GM12878 (cell line): ENCODE data around the gene CISTR. TPM values are rescaled to one million over a fixed set of nuclear protein-coding genes. Genes with fewer than 3 reads are reported as not detected.

Source experiments
- ATAC-seq: fragments of 200-7000 bp; cut with Tn5 transposase; 3 replicates; pipeline ENCODE4 v1.9.1; 2020; ENCODE audit warnings: mild to moderate bottlenecking, moderate library complexity
- BruUV-seq: library from RNA; stranded (reverse); fragments of 400-500 nt; replicated peaks from 2 replicates; lab custom pipeline; 2021; lab: Mats Ljungman, UMichigan
- CTCF ChIA-PET: fragments of 300-600 bp; sonication (Branson Sonifier 250); formaldehyde crosslinking; extraction: SDS; loops from one replicate; lab custom pipeline; 2021; ENCODE audit warnings: inconsistent platforms; lab: Yijun Ruan, JAX
- POLR2A ChIA-PET: fragments of 350-600 bp; formaldehyde crosslinking; extraction: SDS; loops from one replicate; lab custom pipeline; 2021; ENCODE audit warnings: inconsistent platforms; lab: Charles Lee
- RAD21 ChIA-PET: fragments of 300-600 bp; sonication (Branson Sonifier 250); formaldehyde crosslinking; loops from one replicate; lab custom pipeline; 2023; ENCODE audit warnings: antibody characterized with exemption; ENCODE audit not compliant: unreplicated experiment; lab: Charles Lee
- SMC1A ChIA-PET: fragments of 300-600 bp; sonication (Branson Sonifier 250); formaldehyde crosslinking; loops from one replicate; lab custom pipeline; 2023; ENCODE audit not compliant: unreplicated experiment, uncharacterized antibody; lab: Charles Lee
- DNase-seq: peaks from one replicate; pipeline ENCODE4 v3.0.0-alpha.2; 2011; ENCODE audit warnings: low read depth, low spot score
- FAIRE-seq: peaks from 3 replicates; lab custom pipeline; 2011; peaks lifted over from hg19 to GRCh38; lab: Jason Lieb, UNC
- H2AFZ ChIP-seq: 2 replicates; pipeline ENCODE4 v1.6.0; 2011; ENCODE audit warnings: low read depth, low read length, control low read depth; ENCODE audit not compliant: control insufficient read depth
- H3K27ac ChIP-seq: 2 replicates; pipeline ENCODE4 v1.5.1; 2011; ENCODE audit warnings: control low read depth; ENCODE audit not compliant: control insufficient read depth, insufficient read depth
- H3K27me3 ChIP-seq, 2 experiments: replicated peaks in 1 of 2; 2 replicates each; pipeline versions ENCODE4 v1.6.0 to v1.6.1; 2011; ENCODE audit warnings: low read length in 1 of 2; ENCODE audit not compliant: control insufficient read depth in 2 of 2, insufficient read depth in 2 of 2
- H3K36me3 ChIP-seq, 2 experiments: 2 replicates each; pipeline ENCODE4 v1.5.1; 2011; ENCODE audit warnings: low read length in 1 of 2; ENCODE audit not compliant: control insufficient read depth in 2 of 2, insufficient read depth in 2 of 2
- H3K4me1 ChIP-seq: 2 replicates; pipeline ENCODE4 v1.6.1; 2011; ENCODE audit warnings: mild to moderate bottlenecking, low read length, moderate library complexity, mixed read lengths; ENCODE audit not compliant: control insufficient read depth, insufficient read depth
- H3K4me2 ChIP-seq: 2 replicates; pipeline ENCODE4 v1.6.0; 2011; ENCODE audit warnings: control low read depth; ENCODE audit not compliant: control insufficient read depth, insufficient read depth
- H3K4me3 ChIP-seq: fragments of 200-600 bp; sonication (generic); 2 replicates; pipeline ENCODE4 v1.5.1; 2016
- H3K79me2 ChIP-seq: 2 replicates; pipeline ENCODE4 v1.6.0; 2011; ENCODE audit warnings: low read length; ENCODE audit not compliant: control insufficient read depth, insufficient read depth
- H3K9ac ChIP-seq: 2 replicates; pipeline ENCODE4 v1.8.0; 2011; ENCODE audit warnings: low read length, control low read depth, mixed read lengths; ENCODE audit not compliant: control insufficient read depth, insufficient read depth
- H3K9me3 ChIP-seq: replicated peaks from 3 replicates; pipeline ENCODE4 v1.5.1; 2011; ENCODE audit warnings: mild to moderate bottlenecking, low read length; ENCODE audit not compliant: control insufficient read depth, insufficient read depth
- H4K20me1 ChIP-seq: 2 replicates; pipeline ENCODE4 v1.6.0; 2011; ENCODE audit not compliant: control insufficient read depth, insufficient read depth
- ATF2 ChIP-seq: IDR thresholded peaks from 2 replicates; pipeline ENCODE4 v1.6.1; 2012; ENCODE audit warnings: low read length, inconsistent platforms
- HDGF ChIP-seq: fragments of 450-650 bp; IDR thresholded peaks from 2 replicates; pipeline ENCODE4 v1.6.1; 2016; ENCODE audit warnings: antibody characterized with exemption
- IRF4 ChIP-seq: IDR thresholded peaks from 2 replicates; pipeline ENCODE4 v1.6.1; 2011; ENCODE audit warnings: low read depth, low read length
- JUND ChIP-seq: IDR thresholded peaks from 2 replicates; pipeline ENCODE4 v1.6.1; 2012; ENCODE audit warnings: low read depth, mild to moderate bottlenecking, low read length, improper control_type of control experiment, moderate library complexity
- NFYA ChIP-seq: IDR thresholded peaks from 2 replicates; pipeline ENCODE4 v1.6.1; 2011; ENCODE audit warnings: low read depth, mild to moderate bottlenecking, low read length, improper control_type of control experiment, borderline replicate concordance
- STAT3 ChIP-seq: IDR thresholded peaks from 2 replicates; pipeline ENCODE4 v1.6.1; 2011; ENCODE audit warnings: low read depth, low read length, improper control_type of control experiment
- ZBED1 ChIP-seq: IDR thresholded peaks from 2 replicates; pipeline ENCODE4 v1.6.1; 2016; ENCODE audit warnings: borderline replicate concordance
- ZNF217 ChIP-seq: fragments of 450-650 bp; IDR thresholded peaks from 2 replicates; pipeline ENCODE4 v1.6.1; 2017; ENCODE audit warnings: antibody characterized with exemption, mild to moderate bottlenecking
- WGBS: methylation state at CpG from one replicate; pipeline ENCODE4 v1.1.6; 2016; ENCODE audit warnings: low lambda C conversion rate; ENCODE audit not compliant: insufficient replicate concordance, insufficient coverage; ENCODE audit errors: missing lambda C conversion rate; 5-methylcytosine and 5-hydroxymethylcytosine counted together
- in situ Hi-C: fragments of 300-500 bp; cut with MboI; formaldehyde crosslinking; loops from 9 replicates; pipeline ENCODE4 v1.14.3; 2018; ENCODE audit warnings: mixed read lengths
- intact Hi-C: fragments of 100-400 bp; cut with micrococcal nuclease; formaldehyde crosslinking; loops from one replicate; pipeline ENCODE4 v1.14.2; 2022; ENCODE audit not compliant: unreplicated experiment
- polyA plus RNA-seq, 11 experiments: library from polyadenylated mRNA; depleted of rRNA in 4 of 11; unstranded in 6 of 11; stranded (reverse) in 5 of 11; fragments of >200 nt; fragmentation: Nextera tagmentation in 4 of 11; fragmentation: Illumina TruSeq in 1 of 11; extraction: Ambion mirVana in 4 of 11; extraction: Trizol in 1 of 11; gene quantifications; 1 replicate in 1 of 11; 2 replicates in 10 of 11; pipeline versions ENCODE4 v1.2.1 to v1.2.3, GENCODE V29; 2011 to 2016; ENCODE audit warnings: inconsistent platforms in 2 of 11, missing spikeins in 2 of 11, low read depth in 1 of 11
- total RNA-seq, 4 experiments: library from RNA; depleted of rRNA in 3 of 4; stranded (reverse); fragments of >200 nt in 3 of 4; fragmentation: Illumina TruSeq in 1 of 4; extraction: Trizol in 1 of 4; gene quantifications; 2 replicates each; pipeline versions ENCODE4 v1.2.1 to v1.2.3, GENCODE V29; 2013 to 2021
- TF ChIP-seq, protein P1 (sequence below), 3 experiments: IDR thresholded peaks in 2 of 3; conservative IDR thresholded peaks in 1 of 3; 2 replicates each; pipeline ENCODE4 v1.5.1; 2011; ENCODE audit warnings: low read depth in 3 of 3, low read length in 3 of 3, mild to moderate bottlenecking in 3 of 3, control low read depth in 2 of 3, moderate library complexity in 2 of 3, inconsistent platforms in 1 of 3, mixed read lengths in 1 of 3; ENCODE audit not compliant: control insufficient read depth in 2 of 3, insufficient read depth in 1 of 3; ENCODE audit errors: extremely low read depth in 1 of 3
- TF ChIP-seq, protein P2 (sequence below): fragments of 450-650 bp; formaldehyde crosslinking; IDR thresholded peaks from 2 replicates; pipeline ENCODE4 v1.4.0; 2020; ENCODE audit warnings: mild to moderate bottlenecking, moderate library complexity
- TF ChIP-seq, protein P3 (sequence below): fragments of 150-350 bp; IDR thresholded peaks from 2 replicates; pipeline ENCODE4 v1.6.1; 2016; ENCODE audit warnings: low read depth, low read length

Gene CISTR
- total and polyA plus RNA-seq, 10 of the 15 experiments (the other 5 are each of a cell fraction or from before 2014, with no cell fraction given) = 0.26 TPM; not detected in 9

GRCh38 chr12:53776872-53777271 lies 25.1 kb upstream of the CISTR start:
- ATAC-seq = no peak
- ChIA-PET SMC1A (no interaction called here), RAD21 (no interaction called here), CTCF (interaction anchor here (0.6 to 1.3 kb wide), 3 partner anchors 11 to 18 kb away, joined by 3 to 5 read pairs (median 3); no protein-coding TSS in a partner anchor), POLR2A (no interaction called here)
- H3K9ac ChIP-seq = no peak overlapping the region
- H3K36me3 ChIP-seq = no peaks in the 10 kb centered on the region
- H3K4me3 ChIP-seq = no peak overlapping the region
- H3K4me1 ChIP-seq = no peaks in the 10 kb centered on the region
- WGBS = 0% methylated on average over 1 of the region's 1 CpG
- no peak overlapping the region for H3K4me2 ChIP-seq
- DNase-seq = no peak
- no TSS peak for BruUV-seq
- no peaks in the 10 kb centered on the region for H3K79me2 ChIP-seq
- H3K27me3 ChIP-seq = no peaks in the 10 kb centered on the region; a peak in 1 of 4 replicates
- no peak overlapping the region for H3K27ac ChIP-seq
- intact Hi-C loops = no loop called here
- TF ChIP-seq, protein P1, sequence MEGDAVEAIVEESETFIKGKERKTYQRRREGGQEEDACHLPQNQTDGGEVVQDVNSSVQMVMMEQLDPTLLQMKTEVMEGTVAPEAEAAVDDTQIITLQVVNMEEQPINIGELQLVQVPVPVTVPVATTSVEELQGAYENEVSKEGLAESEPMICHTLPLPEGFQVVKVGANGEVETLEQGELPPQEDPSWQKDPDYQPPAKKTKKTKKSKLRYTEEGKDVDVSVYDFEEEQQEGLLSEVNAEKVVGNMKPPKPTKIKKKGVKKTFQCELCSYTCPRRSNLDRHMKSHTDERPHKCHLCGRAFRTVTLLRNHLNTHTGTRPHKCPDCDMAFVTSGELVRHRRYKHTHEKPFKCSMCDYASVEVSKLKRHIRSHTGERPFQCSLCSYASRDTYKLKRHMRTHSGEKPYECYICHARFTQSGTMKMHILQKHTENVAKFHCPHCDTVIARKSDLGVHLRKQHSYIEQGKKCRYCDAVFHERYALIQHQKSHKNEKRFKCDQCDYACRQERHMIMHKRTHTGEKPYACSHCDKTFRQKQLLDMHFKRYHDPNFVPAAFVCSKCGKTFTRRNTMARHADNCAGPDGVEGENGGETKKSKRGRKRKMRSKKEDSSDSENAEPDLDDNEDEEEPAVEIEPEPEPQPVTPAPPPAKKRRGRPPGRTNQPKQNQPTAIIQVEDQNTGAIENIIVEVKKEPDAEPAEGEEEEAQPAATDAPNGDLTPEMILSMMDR (IDR thresholded peaks at IDR 0.05 in 2 of 3, conservative IDR thresholded peaks at IDR 0.05 in 1 of 3; ENCODE audit: control insufficient read depth in 2 of 3, extremely low read depth in 1 of 3, insufficient read depth in 1 of 3, low read depth in 3 of 3, low read length in 3 of 3) = no peak
- no peak for TF ChIP-seq ZBED1
- no peak for TF ChIP-seq ZNF217
- no peak for TF ChIP-seq HDGF
- no peak for TF ChIP-seq JUND
- TF ChIP-seq, protein P2, sequence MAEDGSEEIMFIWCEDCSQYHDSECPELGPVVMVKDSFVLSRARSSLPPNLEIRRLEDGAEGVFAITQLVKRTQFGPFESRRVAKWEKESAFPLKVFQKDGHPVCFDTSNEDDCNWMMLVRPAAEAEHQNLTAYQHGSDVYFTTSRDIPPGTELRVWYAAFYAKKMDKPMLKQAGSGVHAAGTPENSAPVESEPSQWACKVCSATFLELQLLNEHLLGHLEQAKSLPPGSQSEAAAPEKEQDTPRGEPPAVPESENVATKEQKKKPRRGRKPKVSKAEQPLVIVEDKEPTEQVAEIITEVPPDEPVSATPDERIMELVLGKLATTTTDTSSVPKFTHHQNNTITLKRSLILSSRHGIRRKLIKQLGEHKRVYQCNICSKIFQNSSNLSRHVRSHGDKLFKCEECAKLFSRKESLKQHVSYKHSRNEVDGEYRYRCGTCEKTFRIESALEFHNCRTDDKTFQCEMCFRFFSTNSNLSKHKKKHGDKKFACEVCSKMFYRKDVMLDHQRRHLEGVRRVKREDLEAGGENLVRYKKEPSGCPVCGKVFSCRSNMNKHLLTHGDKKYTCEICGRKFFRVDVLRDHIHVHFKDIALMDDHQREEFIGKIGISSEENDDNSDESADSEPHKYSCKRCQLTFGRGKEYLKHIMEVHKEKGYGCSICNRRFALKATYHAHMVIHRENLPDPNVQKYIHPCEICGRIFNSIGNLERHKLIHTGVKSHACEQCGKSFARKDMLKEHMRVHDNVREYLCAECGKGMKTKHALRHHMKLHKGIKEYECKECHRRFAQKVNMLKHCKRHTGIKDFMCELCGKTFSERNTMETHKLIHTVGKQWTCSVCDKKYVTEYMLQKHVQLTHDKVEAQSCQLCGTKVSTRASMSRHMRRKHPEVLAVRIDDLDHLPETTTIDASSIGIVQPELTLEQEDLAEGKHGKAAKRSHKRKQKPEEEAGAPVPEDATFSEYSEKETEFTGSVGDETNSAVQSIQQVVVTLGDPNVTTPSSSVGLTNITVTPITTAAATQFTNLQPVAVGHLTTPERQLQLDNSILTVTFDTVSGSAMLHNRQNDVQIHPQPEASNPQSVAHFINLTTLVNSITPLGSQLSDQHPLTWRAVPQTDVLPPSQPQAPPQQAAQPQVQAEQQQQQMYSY (CRISPR knock-in tag) = no peak
- TF ChIP-seq IRF4 = no peak
- TF ChIP-seq, protein P3, sequence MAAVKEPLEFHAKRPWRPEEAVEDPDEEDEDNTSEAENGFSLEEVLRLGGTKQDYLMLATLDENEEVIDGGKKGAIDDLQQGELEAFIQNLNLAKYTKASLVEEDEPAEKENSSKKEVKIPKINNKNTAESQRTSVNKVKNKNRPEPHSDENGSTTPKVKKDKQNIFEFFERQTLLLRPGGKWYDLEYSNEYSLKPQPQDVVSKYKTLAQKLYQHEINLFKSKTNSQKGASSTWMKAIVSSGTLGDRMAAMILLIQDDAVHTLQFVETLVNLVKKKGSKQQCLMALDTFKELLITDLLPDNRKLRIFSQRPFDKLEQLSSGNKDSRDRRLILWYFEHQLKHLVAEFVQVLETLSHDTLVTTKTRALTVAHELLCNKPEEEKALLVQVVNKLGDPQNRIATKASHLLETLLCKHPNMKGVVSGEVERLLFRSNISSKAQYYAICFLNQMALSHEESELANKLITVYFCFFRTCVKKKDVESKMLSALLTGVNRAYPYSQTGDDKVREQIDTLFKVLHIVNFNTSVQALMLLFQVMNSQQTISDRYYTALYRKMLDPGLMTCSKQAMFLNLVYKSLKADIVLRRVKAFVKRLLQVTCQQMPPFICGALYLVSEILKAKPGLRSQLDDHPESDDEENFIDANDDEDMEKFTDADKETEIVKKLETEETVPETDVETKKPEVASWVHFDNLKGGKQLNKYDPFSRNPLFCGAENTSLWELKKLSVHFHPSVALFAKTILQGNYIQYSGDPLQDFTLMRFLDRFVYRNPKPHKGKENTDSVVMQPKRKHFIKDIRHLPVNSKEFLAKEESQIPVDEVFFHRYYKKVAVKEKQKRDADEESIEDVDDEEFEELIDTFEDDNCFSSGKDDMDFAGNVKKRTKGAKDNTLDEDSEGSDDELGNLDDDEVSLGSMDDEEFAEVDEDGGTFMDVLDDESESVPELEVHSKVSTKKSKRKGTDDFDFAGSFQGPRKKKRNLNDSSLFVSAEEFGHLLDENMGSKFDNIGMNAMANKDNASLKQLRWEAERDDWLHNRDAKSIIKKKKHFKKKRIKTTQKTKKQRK = no peak
- TF ChIP-seq STAT3 = no peak
- no peak for TF ChIP-seq ATF2
- TF ChIP-seq NFYA = no peak
- H3K9me3 ChIP-seq = no peaks in the 10 kb centered on the region
- in situ Hi-C loops = no loop called here
- no peaks in the 10 kb centered on the region for H4K20me1 ChIP-seq
- H2AFZ ChIP-seq = no peak overlapping the region
- FAIRE-seq = no peak
